ENCODE measurements around the gene NQO1.

DNA sequence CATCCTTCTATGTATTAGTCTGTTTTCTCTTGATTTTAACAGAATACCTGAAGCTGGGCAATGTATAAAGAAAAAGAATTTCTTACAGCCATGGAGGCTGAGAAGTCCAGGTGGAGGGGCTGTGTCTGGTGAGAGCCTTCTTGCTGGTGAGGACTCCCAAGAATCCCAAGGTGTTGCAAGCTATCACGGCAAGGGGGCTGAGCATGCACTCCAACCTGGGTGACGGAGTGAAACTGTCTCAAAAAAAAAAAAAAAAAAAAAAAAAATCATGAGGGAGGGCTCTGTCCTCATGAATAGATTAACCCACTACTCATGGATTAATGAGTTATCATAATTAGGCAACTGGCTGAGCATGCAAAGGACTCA, 19.4 kb downstream of the NQO1 start:
- TF ChIP-seq, protein P1, sequence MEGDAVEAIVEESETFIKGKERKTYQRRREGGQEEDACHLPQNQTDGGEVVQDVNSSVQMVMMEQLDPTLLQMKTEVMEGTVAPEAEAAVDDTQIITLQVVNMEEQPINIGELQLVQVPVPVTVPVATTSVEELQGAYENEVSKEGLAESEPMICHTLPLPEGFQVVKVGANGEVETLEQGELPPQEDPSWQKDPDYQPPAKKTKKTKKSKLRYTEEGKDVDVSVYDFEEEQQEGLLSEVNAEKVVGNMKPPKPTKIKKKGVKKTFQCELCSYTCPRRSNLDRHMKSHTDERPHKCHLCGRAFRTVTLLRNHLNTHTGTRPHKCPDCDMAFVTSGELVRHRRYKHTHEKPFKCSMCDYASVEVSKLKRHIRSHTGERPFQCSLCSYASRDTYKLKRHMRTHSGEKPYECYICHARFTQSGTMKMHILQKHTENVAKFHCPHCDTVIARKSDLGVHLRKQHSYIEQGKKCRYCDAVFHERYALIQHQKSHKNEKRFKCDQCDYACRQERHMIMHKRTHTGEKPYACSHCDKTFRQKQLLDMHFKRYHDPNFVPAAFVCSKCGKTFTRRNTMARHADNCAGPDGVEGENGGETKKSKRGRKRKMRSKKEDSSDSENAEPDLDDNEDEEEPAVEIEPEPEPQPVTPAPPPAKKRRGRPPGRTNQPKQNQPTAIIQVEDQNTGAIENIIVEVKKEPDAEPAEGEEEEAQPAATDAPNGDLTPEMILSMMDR (IDR thresholded peaks at IDR 0.05) = no peak
- TF ChIP-seq POLR2A (IDR thresholded peaks at IDR 0.05) = no peak
